Measurements from ENCODE around the gene RNF115. TPM values are rescaled to one million over a fixed set of nuclear protein-coding genes. Genes with fewer than 3 reads are reported as not detected.

The RNF115 gene
- total and polyA plus RNA-seq, 3 donors from 2014 or later = 13.8 to 29.1 (median 24.4) TPM

GRCh38 chr1:145806844-145807243 lies 17.1 kb downstream of the RNF115 start:
- H3K27me3 ChIP-seq = no peaks in the 10 kb centered on the region
- 93 to 95% methylated on average over 7 of the region's 7 CpGs for WGBS, 2 donors
- H3K36me3 ChIP-seq (ENCODE audit: low read depth, missing control alignments) = no peaks in the 10 kb centered on the region
- H3K27ac ChIP-seq = no peak overlapping the region
- H3K4me3 ChIP-seq = no peak overlapping the region
- H3K4me1 ChIP-seq = peaks cover 13% of the 10 kb centered on the region
- no peak for DNase-seq
- TF ChIP-seq CTCF (IDR thresholded peaks at IDR 0.05) (no peak), POLR2A (IDR thresholded peaks at IDR 0.05) (no peak)
- no peaks in the 10 kb centered on the region for H3K9me3 ChIP-seq
- intact Hi-C loops (cut with DNase I; ENCODE audit: low total_unique reads) = no loop called here

- no peak for TF ChIP-seq CTCF (IDR thresholded peaks at IDR 0.05)
- no peak for TF ChIP-seq POLR2A (IDR thresholded peaks at IDR 0.05)
- DNase-seq = no peak
- H3K36me3 ChIP-seq (ENCODE audit: low read depth, missing control alignments) = no peaks in the 10 kb centered on the region
- H3K4me3 ChIP-seq = no peak overlapping the region
- H3K27ac ChIP-seq = no peak overlapping the region
- H3K9me3 ChIP-seq = no peaks in the 10 kb centered on the region
- intact Hi-C loops (cut with DNase I; ENCODE audit: low total_unique reads) = no loop called here
- no peaks in the 10 kb centered on the region for H3K27me3 ChIP-seq
- WGBS, 2 donors = 96% methylated on average over 4 of the region's 4 CpGs
- H3K4me1 ChIP-seq = peaks cover 13% of the 10 kb centered on the region
These were observed 17.5 kb downstream of the RNF115 start for GRCh38 chr1:145806408-145806807.

GRCh38 chr1:145805057-145805456 lies 18.8 kb downstream of the RNF115 start:
- DNase-seq = no peak
- 86% methylated on average over 1 of the region's 1 CpG for WGBS, 2 donors
- TF ChIP-seq CTCF (IDR thresholded peaks at IDR 0.05) (no peak), POLR2A (IDR thresholded peaks at IDR 0.05) (no peak)
- Histone ChIP-seq H3K9me3 (no peaks in the 10 kb centered on the region), H3K4me3 (no peak overlapping the region), H3K4me1 (peaks cover 13% of the 10 kb centered on the region), H3K36me3 (ENCODE audit: low read depth, missing control alignments) (no peaks in the 10 kb centered on the region), H3K27ac (no peak overlapping the region), H3K27me3 (no peaks in the 10 kb centered on the region)
- intact Hi-C loops (cut with DNase I; ENCODE audit: low total_unique reads) = no loop called here

DNA sequence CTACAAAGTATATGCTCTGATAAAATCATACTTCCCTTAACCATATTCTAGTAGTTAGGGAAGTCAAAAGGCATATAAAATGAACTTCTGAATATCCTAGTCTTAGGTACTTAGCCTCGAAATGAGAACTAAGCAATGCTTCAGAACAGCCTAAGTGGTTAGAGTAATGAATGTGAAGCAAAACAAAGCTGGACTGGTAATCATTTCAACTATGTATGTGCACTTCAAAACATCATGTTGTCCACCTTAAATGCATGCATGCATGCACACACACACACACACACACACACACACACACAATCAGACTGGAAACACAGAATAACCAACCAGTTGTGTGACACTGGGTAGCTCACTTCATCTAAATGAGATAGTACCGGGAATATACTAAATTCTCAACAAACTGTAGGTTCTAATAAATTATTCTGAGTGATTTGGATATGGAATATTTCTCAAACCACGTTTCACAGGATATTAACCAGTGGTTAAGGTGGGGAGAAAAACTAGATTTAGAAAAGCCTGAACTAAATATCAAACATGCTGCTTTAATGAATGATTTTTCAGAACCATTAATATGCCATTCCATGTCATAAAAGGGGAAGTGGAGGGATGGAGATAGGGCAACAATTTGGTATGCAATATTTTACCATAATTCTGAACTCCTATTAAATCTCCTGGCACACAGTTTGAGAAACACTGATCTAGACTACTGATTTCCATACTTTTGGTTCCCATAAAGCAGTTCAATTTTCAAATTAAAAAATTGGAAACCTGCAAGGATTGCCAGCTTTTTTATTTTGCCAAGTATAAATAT lies 19.5 kb downstream of the RNF115 start:
- H3K27me3 ChIP-seq = no peaks in the 10 kb centered on the region
- intact Hi-C loops (cut with DNase I; ENCODE audit: low total_unique reads) = no loop called here
- no peak overlapping the region for H3K4me3 ChIP-seq
- TF ChIP-seq POLR2A (IDR thresholded peaks at IDR 0.05) (no peak), CTCF (IDR thresholded peaks at IDR 0.05) (no peak)
- no peak for DNase-seq
- peaks cover 13% of the 10 kb centered on the region for H3K4me1 ChIP-seq
- 68 to 75% methylated on average over 3 of the region's 3 CpGs for WGBS, 2 donors
- peak overlapping the region in 1 of 2 donors; percentile 78 for H3K27ac ChIP-seq
- H3K9me3 ChIP-seq = no peaks in the 10 kb centered on the region
- H3K36me3 ChIP-seq (ENCODE audit: low read depth, missing control alignments) = no peaks in the 10 kb centered on the region

DNA sequence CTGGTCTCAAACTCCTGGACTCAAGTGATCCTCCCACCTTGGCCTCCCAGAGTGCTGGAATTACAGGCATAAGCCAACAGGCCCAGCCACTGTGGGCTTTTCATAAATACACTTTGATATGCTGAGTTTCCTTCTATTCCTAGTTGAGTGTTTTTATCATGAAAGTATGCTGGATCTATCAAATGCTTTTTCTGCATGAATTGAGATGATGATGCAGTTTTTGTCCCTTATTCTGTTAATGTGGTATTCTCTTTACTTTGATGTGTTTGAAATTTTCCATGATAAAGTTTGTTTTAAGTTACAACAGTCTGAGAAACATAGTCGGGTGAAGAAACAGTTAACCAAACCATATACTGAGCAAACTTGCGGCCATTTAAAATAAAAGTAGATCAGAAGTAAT lies 24.1 kb downstream of the RNF115 start:
- Histone ChIP-seq H3K4me3 (no peak overlapping the region), H3K4me1 (peaks cover 13% of the 10 kb centered on the region), H3K27me3 (no peaks in the 10 kb centered on the region), H3K9me3 (no peaks in the 10 kb centered on the region), H3K36me3 (ENCODE audit: low read depth, missing control alignments) (no peaks in the 10 kb centered on the region), H3K27ac (no peak overlapping the region)
- 89% methylated on average over 2 of the region's 2 CpGs for WGBS, 2 donors
- intact Hi-C loops (cut with DNase I; ENCODE audit: low total_unique reads) = no loop called here
- no peak for TF ChIP-seq CTCF (IDR thresholded peaks at IDR 0.05)
- TF ChIP-seq POLR2A (IDR thresholded peaks at IDR 0.05) = no peak
- no peak for DNase-seq
